ENCODE data around the gene FSD1. TPM values are rescaled to one million over a fixed set of nuclear protein-coding genes. Genes with fewer than 3 reads are reported as not detected.

The FSD1 gene
- total and polyA plus RNA-seq, 9 of the 15 experiments (the other 6 are each of a cell fraction or from before 2014, with no cell fraction given), result 0.11 to 1.9 (median 0.94) TPM; not detected in 1

DNA sequence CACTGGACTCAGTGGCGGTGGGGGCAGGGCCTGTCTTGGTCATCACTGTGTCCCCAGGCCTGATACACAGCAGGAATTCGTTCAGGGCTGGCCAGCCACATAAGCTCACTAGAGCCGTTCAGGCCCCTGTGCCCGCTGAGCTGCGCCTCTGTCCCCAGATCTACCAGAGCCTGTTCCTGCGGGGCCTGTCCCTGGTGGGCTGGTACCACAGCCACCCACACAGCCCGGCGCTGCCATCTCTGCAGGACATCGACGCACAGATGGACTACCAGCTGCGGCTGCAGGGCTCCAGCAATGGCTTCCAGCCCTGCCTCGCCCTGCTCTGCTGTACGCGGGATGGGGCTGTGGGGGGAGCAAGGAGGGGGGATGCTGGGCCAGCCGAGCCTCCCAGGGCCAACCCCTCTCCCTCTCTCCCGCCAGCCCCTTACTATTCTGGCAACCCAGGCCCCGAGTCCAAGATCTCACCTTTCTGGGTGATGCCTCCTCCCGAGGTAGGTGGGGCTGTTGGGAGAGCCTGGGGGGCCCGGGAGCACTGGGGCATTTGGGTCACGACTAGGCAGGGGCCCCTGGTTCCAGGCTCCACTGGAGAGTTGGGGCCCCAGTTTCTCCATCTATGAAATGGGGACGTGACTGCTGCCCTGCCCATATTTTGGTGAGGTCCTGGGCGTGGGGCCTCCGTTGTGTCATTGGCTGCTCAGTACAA lies 52.8 kb downstream of the FSD1 start (continued):
- TF ChIP-seq, protein P1, sequence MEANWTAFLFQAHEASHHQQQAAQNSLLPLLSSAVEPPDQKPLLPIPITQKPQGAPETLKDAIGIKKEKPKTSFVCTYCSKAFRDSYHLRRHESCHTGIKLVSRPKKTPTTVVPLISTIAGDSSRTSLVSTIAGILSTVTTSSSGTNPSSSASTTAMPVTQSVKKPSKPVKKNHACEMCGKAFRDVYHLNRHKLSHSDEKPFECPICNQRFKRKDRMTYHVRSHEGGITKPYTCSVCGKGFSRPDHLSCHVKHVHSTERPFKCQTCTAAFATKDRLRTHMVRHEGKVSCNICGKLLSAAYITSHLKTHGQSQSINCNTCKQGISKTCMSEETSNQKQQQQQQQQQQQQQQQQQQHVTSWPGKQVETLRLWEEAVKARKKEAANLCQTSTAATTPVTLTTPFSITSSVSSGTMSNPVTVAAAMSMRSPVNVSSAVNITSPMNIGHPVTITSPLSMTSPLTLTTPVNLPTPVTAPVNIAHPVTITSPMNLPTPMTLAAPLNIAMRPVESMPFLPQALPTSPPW (CRISPR knock-in tag; IDR thresholded peaks at IDR 0.05), result 0 out of 2 replicates have a peak, but pooled peaks have one; percentile 25
- TF ChIP-seq WHSC1 (IDR thresholded peaks at IDR 0.05; ENCODE audit: low read length) (no peak), POLR2G (IDR thresholded peaks at IDR 0.05; ENCODE audit: low read depth, low read length) (peak; percentile 78), EP400 (IDR thresholded peaks at IDR 0.05) (no peak), HMG20B (CRISPR knock-in tag; IDR thresholded peaks at IDR 0.05) (no peak), KLF10 (CRISPR knock-in tag; IDR thresholded peaks at IDR 0.05) (no peak), ZNF586 (CRISPR knock-in tag; conservative IDR thresholded peaks at IDR 0.05) (no peak), RBM22 (IDR thresholded peaks at IDR 0.05; ENCODE audit: low read depth, low read length, poor library complexity, severe bottlenecking) (peak; percentile 96), EWSR1 (IDR thresholded peaks at IDR 0.05; ENCODE audit: borderline replicate concordance, low read depth, partially characterized antibody) (no peak), IRF9 (tag; IDR thresholded peaks at IDR 0.05) (no peak)
- TF ChIP-seq, protein P2, sequence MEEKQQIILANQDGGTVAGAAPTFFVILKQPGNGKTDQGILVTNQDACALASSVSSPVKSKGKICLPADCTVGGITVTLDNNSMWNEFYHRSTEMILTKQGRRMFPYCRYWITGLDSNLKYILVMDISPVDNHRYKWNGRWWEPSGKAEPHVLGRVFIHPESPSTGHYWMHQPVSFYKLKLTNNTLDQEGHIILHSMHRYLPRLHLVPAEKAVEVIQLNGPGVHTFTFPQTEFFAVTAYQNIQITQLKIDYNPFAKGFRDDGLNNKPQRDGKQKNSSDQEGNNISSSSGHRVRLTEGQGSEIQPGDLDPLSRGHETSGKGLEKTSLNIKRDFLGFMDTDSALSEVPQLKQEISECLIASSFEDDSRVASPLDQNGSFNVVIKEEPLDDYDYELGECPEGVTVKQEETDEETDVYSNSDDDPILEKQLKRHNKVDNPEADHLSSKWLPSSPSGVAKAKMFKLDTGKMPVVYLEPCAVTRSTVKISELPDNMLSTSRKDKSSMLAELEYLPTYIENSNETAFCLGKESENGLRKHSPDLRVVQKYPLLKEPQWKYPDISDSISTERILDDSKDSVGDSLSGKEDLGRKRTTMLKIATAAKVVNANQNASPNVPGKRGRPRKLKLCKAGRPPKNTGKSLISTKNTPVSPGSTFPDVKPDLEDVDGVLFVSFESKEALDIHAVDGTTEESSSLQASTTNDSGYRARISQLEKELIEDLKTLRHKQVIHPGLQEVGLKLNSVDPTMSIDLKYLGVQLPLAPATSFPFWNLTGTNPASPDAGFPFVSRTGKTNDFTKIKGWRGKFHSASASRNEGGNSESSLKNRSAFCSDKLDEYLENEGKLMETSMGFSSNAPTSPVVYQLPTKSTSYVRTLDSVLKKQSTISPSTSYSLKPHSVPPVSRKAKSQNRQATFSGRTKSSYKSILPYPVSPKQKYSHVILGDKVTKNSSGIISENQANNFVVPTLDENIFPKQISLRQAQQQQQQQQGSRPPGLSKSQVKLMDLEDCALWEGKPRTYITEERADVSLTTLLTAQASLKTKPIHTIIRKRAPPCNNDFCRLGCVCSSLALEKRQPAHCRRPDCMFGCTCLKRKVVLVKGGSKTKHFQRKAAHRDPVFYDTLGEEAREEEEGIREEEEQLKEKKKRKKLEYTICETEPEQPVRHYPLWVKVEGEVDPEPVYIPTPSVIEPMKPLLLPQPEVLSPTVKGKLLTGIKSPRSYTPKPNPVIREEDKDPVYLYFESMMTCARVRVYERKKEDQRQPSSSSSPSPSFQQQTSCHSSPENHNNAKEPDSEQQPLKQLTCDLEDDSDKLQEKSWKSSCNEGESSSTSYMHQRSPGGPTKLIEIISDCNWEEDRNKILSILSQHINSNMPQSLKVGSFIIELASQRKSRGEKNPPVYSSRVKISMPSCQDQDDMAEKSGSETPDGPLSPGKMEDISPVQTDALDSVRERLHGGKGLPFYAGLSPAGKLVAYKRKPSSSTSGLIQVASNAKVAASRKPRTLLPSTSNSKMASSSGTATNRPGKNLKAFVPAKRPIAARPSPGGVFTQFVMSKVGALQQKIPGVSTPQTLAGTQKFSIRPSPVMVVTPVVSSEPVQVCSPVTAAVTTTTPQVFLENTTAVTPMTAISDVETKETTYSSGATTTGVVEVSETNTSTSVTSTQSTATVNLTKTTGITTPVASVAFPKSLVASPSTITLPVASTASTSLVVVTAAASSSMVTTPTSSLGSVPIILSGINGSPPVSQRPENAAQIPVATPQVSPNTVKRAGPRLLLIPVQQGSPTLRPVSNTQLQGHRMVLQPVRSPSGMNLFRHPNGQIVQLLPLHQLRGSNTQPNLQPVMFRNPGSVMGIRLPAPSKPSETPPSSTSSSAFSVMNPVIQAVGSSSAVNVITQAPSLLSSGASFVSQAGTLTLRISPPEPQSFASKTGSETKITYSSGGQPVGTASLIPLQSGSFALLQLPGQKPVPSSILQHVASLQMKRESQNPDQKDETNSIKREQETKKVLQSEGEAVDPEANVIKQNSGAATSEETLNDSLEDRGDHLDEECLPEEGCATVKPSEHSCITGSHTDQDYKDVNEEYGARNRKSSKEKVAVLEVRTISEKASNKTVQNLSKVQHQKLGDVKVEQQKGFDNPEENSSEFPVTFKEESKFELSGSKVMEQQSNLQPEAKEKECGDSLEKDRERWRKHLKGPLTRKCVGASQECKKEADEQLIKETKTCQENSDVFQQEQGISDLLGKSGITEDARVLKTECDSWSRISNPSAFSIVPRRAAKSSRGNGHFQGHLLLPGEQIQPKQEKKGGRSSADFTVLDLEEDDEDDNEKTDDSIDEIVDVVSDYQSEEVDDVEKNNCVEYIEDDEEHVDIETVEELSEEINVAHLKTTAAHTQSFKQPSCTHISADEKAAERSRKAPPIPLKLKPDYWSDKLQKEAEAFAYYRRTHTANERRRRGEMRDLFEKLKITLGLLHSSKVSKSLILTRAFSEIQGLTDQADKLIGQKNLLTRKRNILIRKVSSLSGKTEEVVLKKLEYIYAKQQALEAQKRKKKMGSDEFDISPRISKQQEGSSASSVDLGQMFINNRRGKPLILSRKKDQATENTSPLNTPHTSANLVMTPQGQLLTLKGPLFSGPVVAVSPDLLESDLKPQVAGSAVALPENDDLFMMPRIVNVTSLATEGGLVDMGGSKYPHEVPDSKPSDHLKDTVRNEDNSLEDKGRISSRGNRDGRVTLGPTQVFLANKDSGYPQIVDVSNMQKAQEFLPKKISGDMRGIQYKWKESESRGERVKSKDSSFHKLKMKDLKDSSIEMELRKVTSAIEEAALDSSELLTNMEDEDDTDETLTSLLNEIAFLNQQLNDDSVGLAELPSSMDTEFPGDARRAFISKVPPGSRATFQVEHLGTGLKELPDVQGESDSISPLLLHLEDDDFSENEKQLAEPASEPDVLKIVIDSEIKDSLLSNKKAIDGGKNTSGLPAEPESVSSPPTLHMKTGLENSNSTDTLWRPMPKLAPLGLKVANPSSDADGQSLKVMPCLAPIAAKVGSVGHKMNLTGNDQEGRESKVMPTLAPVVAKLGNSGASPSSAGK (IDR thresholded peaks at IDR 0.05), result no peak
